Peyer's patch (tissue), 4 donors: ENCODE data around the gene GCLM.

ENCODE experiments used
- CTCF ChIP-seq, 6 experiments: fragments of 450-650 bp in 4 of 6; fragments of 200-600 bp in 2 of 6; sonication (generic) in 1 of 6; IDR thresholded peaks; one replicate each; pipeline ENCODE4 v1.5.1; 2017 to 2019; ENCODE audit warnings: antibody characterized with exemption in 6 of 6, mild to moderate bottlenecking in 3 of 6, moderate library complexity in 1 of 6
- POLR2A ChIP-seq, 2 donors: fragments of 450-650 bp; IDR thresholded peaks; one replicate each; pipeline ENCODE4 v1.5.1; 2017; ENCODE audit warnings: antibody characterized with exemption in 2 of 2, mild to moderate bottlenecking in 2 of 2, moderate library complexity in 2 of 2

- TF ChIP-seq POLR2A (IDR thresholded peaks at IDR 0.05) = no peak
- TF ChIP-seq CTCF (IDR thresholded peaks at IDR 0.05) = no peak
These were observed 48.9 kb upstream of the GCLM start for GRCh38 chr1:93958032-93958725.
